Muscle layer of duodenum (tissue), 2 donors: Measurements from ENCODE around the gene PCAT6.
"Not testable (repeated sequence)": the region's sequence is repeated elsewhere in the genome, so short reads cannot be mapped to it uniquely, and the experiment has no call there.

Experiments used
- H3K27ac ChIP-seq: one replicate; pipeline ENCODE4 v1.7.0; 2013; ENCODE audit warnings: mild to moderate bottlenecking, low read length
- H3K27me3 ChIP-seq: one replicate; pipeline ENCODE4 v1.7.0; 2013; ENCODE audit warnings: low read depth, mild to moderate bottlenecking, control low read depth, low read length
- H3K36me3 ChIP-seq, 2 donors: one replicate each; pipeline ENCODE4 v1.7.0; 2013; ENCODE audit warnings: low read length in 2 of 2, control low read depth in 1 of 2, mild to moderate bottlenecking in 1 of 2; ENCODE audit not compliant: insufficient read depth in 2 of 2, control insufficient read depth in 1 of 2
- H3K4me1 ChIP-seq, 2 donors: one replicate each; pipeline ENCODE4 v1.7.0; 2013; ENCODE audit warnings: low read length in 2 of 2, mild to moderate bottlenecking in 2 of 2, control low read depth in 1 of 2, moderate library complexity in 1 of 2; ENCODE audit not compliant: insufficient read depth in 2 of 2, control insufficient read depth in 1 of 2
- H3K4me3 ChIP-seq, 2 donors: one replicate each; pipeline ENCODE4 v1.7.0; 2013; ENCODE audit warnings: low read length in 2 of 2, low read depth in 1 of 2, mild to moderate bottlenecking in 1 of 2
- H3K9me3 ChIP-seq, 2 donors: one replicate each; pipeline ENCODE4 v1.7.0; 2013; ENCODE audit warnings: low read length in 2 of 2, control low read depth in 1 of 2, mild to moderate bottlenecking in 1 of 2; ENCODE audit not compliant: control insufficient read depth in 1 of 2
- donor health status: healthy.

Gene PCAT6

GRCh38 chr1:202810615-202811295, at the start of gene PCAT6:
PCAT6 (plus strand) TSS chr1:202810954.
- Histone ChIP-seq H3K9me3 (no peaks in the 10 kb centered on the region), H3K4me3 (peak within 1 kb of the TSS; percentile 87 to 89), H3K4me1 (peaks cover 9 to 22% of the 10 kb centered on the region in 2 donors), H3K36me3 (no peaks in the 10 kb centered on the region), H3K27me3 (peaks cover 3% of the 10 kb centered on the region), H3K27ac (peak within 1 kb of the TSS; percentile 89)

GRCh38 chr1:202762019-202762418, 48.7 kb upstream of the PCAT6 start:
- no peaks in the 10 kb centered on the region for H3K9me3 ChIP-seq
- no peak overlapping the region for H3K27ac ChIP-seq
- no peak overlapping the region for H3K4me3 ChIP-seq
- H3K27me3 ChIP-seq: no peaks in the 10 kb centered on the region
- H3K36me3 ChIP-seq: peaks cover 52 to 63% of the 10 kb centered on the region in 2 donors
- H3K4me1 ChIP-seq: no peaks in the 10 kb centered on the region

- H3K9me3 ChIP-seq: no peaks in the 10 kb centered on the region
- no peaks in the 10 kb centered on the region for H3K4me1 ChIP-seq
- peaks cover 39 to 47% of the 10 kb centered on the region in 2 donors for H3K36me3 ChIP-seq
- H3K27me3 ChIP-seq: no peaks in the 10 kb centered on the region
- no peak overlapping the region for H3K4me3 ChIP-seq
- H3K27ac ChIP-seq: no peak overlapping the region
Measured at GRCh38 chr1:202765721-202766120, 45.0 kb upstream of the PCAT6 start.

DNA sequence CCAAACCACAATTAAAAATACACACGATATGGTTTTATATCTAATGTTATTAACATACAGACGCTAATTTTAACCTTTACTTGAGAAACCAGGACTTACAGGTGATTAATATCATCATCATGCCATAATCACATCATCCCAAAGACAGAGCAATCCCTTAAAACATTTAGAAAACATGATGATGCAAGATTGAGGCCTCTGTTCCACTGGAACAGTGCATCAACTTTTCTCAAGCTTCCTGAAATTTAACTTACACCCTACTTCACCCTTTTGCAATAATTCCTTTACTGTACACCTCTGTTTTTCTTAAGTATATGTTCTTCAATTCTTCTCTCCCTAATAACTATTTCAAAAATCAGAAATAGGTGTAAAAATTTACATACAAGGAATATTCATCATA, 40.6 kb upstream of the PCAT6 start:
- no peak overlapping the region for H3K27ac ChIP-seq
- peaks cover 32 to 50% of the 10 kb centered on the region in 2 donors for H3K36me3 ChIP-seq
- H3K4me3 ChIP-seq: no peak overlapping the region
- H3K27me3 ChIP-seq: no peaks in the 10 kb centered on the region
- H3K4me1 ChIP-seq: no peaks in the 10 kb centered on the region
- H3K9me3 ChIP-seq: no peaks in the 10 kb centered on the region

DNA sequence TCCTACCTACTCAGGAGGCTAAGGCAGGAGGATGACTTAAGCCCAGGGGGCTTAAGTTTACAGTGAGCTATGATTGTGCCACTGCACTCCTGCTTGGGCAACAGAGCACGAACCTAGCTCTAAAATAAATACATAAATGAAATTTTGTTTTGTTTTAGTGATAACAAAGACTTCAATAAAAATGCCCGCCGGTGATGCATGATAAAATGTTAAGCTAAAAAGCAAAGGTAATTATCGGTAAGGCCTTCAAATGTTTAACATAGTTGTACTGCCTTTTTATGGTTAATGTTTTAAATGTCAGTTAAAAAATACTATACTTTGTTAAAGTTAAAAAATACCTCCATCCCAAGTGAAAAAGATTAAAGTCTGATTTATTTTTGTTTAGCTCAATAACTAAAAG, 29.6 kb upstream of the PCAT6 start:
- Histone ChIP-seq H3K36me3 (no peaks in the 10 kb centered on the region), H3K9me3 (no peaks in the 10 kb centered on the region), H3K27ac (no peak overlapping the region), H3K4me1 (peaks cover 0 to 14% of the 10 kb centered on the region in 2 donors), H3K4me3 (no peak overlapping the region), H3K27me3 (no peaks in the 10 kb centered on the region)

DNA sequence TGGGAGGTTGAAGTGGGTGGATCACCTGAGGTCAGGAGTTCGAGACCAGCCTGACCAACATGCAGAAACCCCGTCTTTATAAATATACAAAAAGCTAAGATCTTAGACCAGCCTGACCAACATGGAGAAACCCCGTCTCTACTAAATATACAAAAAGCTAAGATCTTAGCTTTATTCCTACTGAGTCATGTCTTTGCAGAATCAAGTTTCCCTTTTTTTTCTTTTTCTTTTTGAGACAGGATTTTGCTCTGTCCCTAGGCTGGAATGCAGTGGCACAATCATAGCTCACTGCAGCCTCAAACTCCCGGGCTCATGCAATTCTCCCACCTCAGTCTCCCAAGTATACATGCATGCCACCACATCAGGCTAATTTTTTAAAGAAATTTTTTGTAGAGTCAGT, 23.9 kb upstream of the PCAT6 start:
- Histone ChIP-seq H3K36me3 (no peaks in the 10 kb centered on the region), H3K4me1 (peaks cover 0 to 17% of the 10 kb centered on the region in 2 donors), H3K9me3 (no peaks in the 10 kb centered on the region), H3K27me3 (no peaks in the 10 kb centered on the region), H3K27ac (no peak overlapping the region), H3K4me3 (no peak overlapping the region)

DNA sequence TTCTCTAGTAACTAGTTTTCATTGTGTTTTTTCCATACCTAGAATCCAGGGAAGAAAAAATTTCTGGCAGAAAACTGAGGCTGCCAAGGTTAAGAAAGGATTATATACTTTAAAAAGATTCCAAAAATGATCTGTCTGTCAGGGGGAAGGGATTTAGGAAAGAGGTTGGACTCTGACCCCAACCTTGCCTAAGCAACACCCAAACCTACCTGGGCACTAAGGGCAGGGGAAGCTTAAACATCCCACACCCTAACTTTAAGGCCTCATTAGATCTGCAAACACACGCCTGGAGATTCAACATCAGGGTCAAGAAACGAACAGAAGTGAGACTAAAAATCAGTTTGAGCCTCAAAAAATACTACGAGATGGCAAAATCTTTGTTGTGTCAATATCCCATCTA, 22.0 kb upstream of the PCAT6 start:
- H3K27me3 ChIP-seq: no peaks in the 10 kb centered on the region

DNA sequence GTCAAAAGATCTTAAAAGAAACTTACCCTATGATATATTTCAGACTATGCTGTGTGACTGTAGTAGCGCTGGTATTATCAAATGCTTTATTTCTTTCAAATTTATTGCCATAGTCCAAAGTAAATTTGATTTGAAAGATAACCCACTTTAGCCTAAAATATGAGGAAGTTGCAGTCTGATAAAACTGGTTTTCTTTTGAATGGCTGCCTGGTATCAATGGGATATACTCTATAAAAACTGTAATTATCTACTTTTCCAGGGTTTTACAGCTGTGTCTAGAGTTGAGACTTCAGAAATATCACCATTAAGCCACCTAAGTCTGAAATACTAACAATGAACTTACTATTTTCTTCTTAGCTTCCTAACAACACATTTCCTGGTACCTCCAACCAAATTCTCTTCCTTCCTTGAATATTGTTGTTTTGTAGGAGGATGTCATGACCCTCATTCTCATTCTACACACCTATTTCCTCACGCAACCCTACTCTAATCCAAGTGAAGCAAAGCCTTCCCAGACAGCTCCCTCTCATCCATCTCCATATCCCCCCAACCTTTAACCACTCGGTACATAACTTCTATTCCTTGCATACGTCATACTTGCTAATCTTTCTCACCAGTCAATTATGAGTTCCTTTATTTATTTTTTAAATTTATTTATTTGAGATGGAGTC, 19.5 kb upstream of the PCAT6 start:
- H3K4me1 ChIP-seq: peaks cover 0 to 6% of the 10 kb centered on the region in 2 donors
- H3K4me3 ChIP-seq: no peak overlapping the region
- no peaks in the 10 kb centered on the region for H3K9me3 ChIP-seq
- H3K27me3 ChIP-seq: no peaks in the 10 kb centered on the region
- no peak overlapping the region for H3K27ac ChIP-seq
- no peaks in the 10 kb centered on the region for H3K36me3 ChIP-seq

More for the DNA sequence above, 22.0 kb upstream of the PCAT6 start:
- H3K27ac ChIP-seq: no peak overlapping the region
- H3K4me1 ChIP-seq: peaks cover 0 to 17% of the 10 kb centered on the region in 2 donors
- H3K9me3 ChIP-seq: no peaks in the 10 kb centered on the region
- no peaks in the 10 kb centered on the region for H3K36me3 ChIP-seq
- H3K4me3 ChIP-seq: no peak overlapping the region

- Histone ChIP-seq H3K27ac (no peak overlapping the region), H3K36me3 (no peaks in the 10 kb centered on the region), H3K4me3 (no peak overlapping the region), H3K4me1 (peaks cover 0 to 10% of the 10 kb centered on the region in 2 donors), H3K9me3 (no peaks in the 10 kb centered on the region), H3K27me3 (no peaks in the 10 kb centered on the region)
Measured at GRCh38 chr1:202794051-202794740, 16.6 kb upstream of the PCAT6 start.

GRCh38 chr1:202794931-202795330, 15.8 kb upstream of the PCAT6 start:
- H3K36me3 ChIP-seq, H3K27ac ChIP-seq, H3K4me3 ChIP-seq, H3K27me3 ChIP-seq, H3K9me3 ChIP-seq: not testable (repeated sequence)
- peaks cover 0 to 10% of the 10 kb centered on the region in 2 donors for H3K4me1 ChIP-seq

GRCh38 chr1:202796670-202797069, 14.1 kb upstream of the PCAT6 start:
- Histone ChIP-seq H3K27me3 (no peaks in the 10 kb centered on the region), H3K36me3 (no peaks in the 10 kb centered on the region), H3K27ac (no peak overlapping the region), H3K4me1 (peaks cover 0 to 4% of the 10 kb centered on the region in 2 donors), H3K9me3 (no peaks in the 10 kb centered on the region), H3K4me3 (no peak overlapping the region)
